ENCODE measurements around the gene ENOX1. TPM values are rescaled to one million over a fixed set of nuclear protein-coding genes. Genes with fewer than 3 reads are reported as not detected.

The ENOX1 gene
- total and polyA plus RNA-seq, 4 donors = 0.33 to 7.7 (median 1.1) TPM

- Histone ChIP-seq H3K9ac (ENCODE audit: insufficient read depth in 1 of 2, low read length in 2 of 2) (no peak overlapping the region), H3K36me3 (ENCODE audit: control insufficient read depth in 4 of 4, insufficient read depth in 4 of 4, low read length in 4 of 4) (no peaks in the 10 kb centered on the region), H3K27ac (ENCODE audit: low read depth in 1 of 2, low read length in 1 of 2) (no peak overlapping the region), H3K4me3 (no peak overlapping the region), H3K4me1 (ENCODE audit: control insufficient read depth in 5 of 5, insufficient read depth in 5 of 5, low read length in 5 of 5) (peaks cover 0 to 8% (median 5%) of the 10 kb centered on the region in 5 donors), H3K27me3 (ENCODE audit: control insufficient read depth in 3 of 3, insufficient read depth in 3 of 3, low read length in 2 of 3) (no peaks in the 10 kb centered on the region), H3K9me3 (ENCODE audit: control insufficient read depth in 4 of 4, insufficient read depth in 3 of 4, low read length in 3 of 4) (no peaks in the 10 kb centered on the region)
- no peak for TF ChIP-seq CTCF (IDR thresholded peaks at IDR 0.05; ENCODE audit: control extremely low read depth, extremely low read depth)
- 82 to 89% methylated on average over 1 of the region's 1 CpG for WGBS, 2 donors
- ATAC-seq (ENCODE audit: insufficient read depth, low FRiP score) = no peak
- DNase-seq = no peak
These were observed 317.0 kb downstream of the ENOX1 start for GRCh38 chr13:43469791-43470190.

GRCh38 chr13:43464578-43465264 is 322.1 kb downstream of the ENOX1 start:
- H3K27ac ChIP-seq (ENCODE audit: low read depth in 1 of 2, low read length in 1 of 2) = no peak overlapping the region
- 85 to 88% methylated on average over 3 of the region's 3 CpGs for WGBS, 2 donors
- ATAC-seq (ENCODE audit: insufficient read depth, low FRiP score) = no peak

GRCh38 chr13:43448605-43449336 is 338.0 kb downstream of the ENOX1 start:
- 86 to 90% methylated on average over 10 of the region's 10 CpGs for WGBS, 2 donors
- H3K27me3 ChIP-seq (ENCODE audit: control insufficient read depth in 3 of 3, insufficient read depth in 3 of 3, low read length in 2 of 3) = no peaks in the 10 kb centered on the region
- DNase-seq = no peak
- H3K27ac ChIP-seq (ENCODE audit: low read depth in 1 of 2, low read length in 1 of 2) = no peak overlapping the region
- no peak for TF ChIP-seq CTCF (IDR thresholded peaks at IDR 0.05; ENCODE audit: control extremely low read depth, extremely low read depth)
- H3K9ac ChIP-seq (ENCODE audit: insufficient read depth in 1 of 2, low read length in 2 of 2) = no peak overlapping the region
- H3K4me1 ChIP-seq (ENCODE audit: control insufficient read depth in 5 of 5, insufficient read depth in 5 of 5, low read length in 5 of 5) = no peaks in the 10 kb centered on the region
- H3K9me3 ChIP-seq (ENCODE audit: control insufficient read depth in 4 of 4, insufficient read depth in 3 of 4, low read length in 3 of 4) = no peaks in the 10 kb centered on the region
- no peak for ATAC-seq (ENCODE audit: insufficient read depth, low FRiP score)
- H3K36me3 ChIP-seq (ENCODE audit: control insufficient read depth in 4 of 4, insufficient read depth in 4 of 4, low read length in 4 of 4) = no peaks in the 10 kb centered on the region
- no peak overlapping the region for H3K4me3 ChIP-seq

More at GRCh38 chr13:43464578-43465264, 322.1 kb downstream of the ENOX1 start:
- Histone ChIP-seq H3K27me3 (ENCODE audit: control insufficient read depth in 3 of 3, insufficient read depth in 3 of 3, low read length in 2 of 3) (no peaks in the 10 kb centered on the region), H3K36me3 (ENCODE audit: control insufficient read depth in 4 of 4, insufficient read depth in 4 of 4, low read length in 4 of 4) (no peaks in the 10 kb centered on the region), H3K9ac (ENCODE audit: insufficient read depth in 1 of 2, low read length in 2 of 2) (no peak overlapping the region), H3K9me3 (ENCODE audit: control insufficient read depth in 4 of 4, insufficient read depth in 3 of 4, low read length in 3 of 4) (no peaks in the 10 kb centered on the region), H3K4me1 (ENCODE audit: control insufficient read depth in 5 of 5, insufficient read depth in 5 of 5, low read length in 5 of 5) (no peaks in the 10 kb centered on the region), H3K4me3 (no peak overlapping the region)
- no peak for DNase-seq
- TF ChIP-seq CTCF (IDR thresholded peaks at IDR 0.05; ENCODE audit: control extremely low read depth, extremely low read depth) = no peak
